GM23338 (cell line): ENCODE data around the gene FNDC3B. TPM values are rescaled to one million over a fixed set of nuclear protein-coding genes. Genes with fewer than 3 reads are reported as not detected.

ENCODE experiments used
- ATAC-seq: fragments of 200-7000 bp; cut with Tn5 transposase; 3 replicates; pipeline ENCODE4 v1.9.1; 2020
- DNase-seq: peaks from one replicate; pipeline ENCODE4 v3.0.0-alpha.2; 2015; ENCODE audit warnings: low spot score
- H2AFZ ChIP-seq: fragments of 200-600 bp; sonication (generic); 2 replicates; pipeline ENCODE4 v1.8.0; 2016; ENCODE audit warnings: antibody characterized with exemption, mild to moderate bottlenecking, moderate library complexity
- H3F3A ChIP-seq: fragments of 200-600 bp; sonication (generic); replicated peaks from 2 replicates; pipeline ENCODE4 v1.8.0; 2017; ENCODE audit warnings: antibody characterized with exemption, mixed run types, low read depth
- H3K27ac ChIP-seq: fragments of 200-600 bp; sonication (generic); 2 replicates; pipeline ENCODE4 v1.6.1; 2016; ENCODE audit warnings: low read depth
- H3K27me3 ChIP-seq: fragments of 200-600 bp; sonication (generic); 2 replicates; pipeline ENCODE4 v1.8.0; 2016; ENCODE audit warnings: mild to moderate bottlenecking, mixed run types, moderate library complexity; ENCODE audit not compliant: insufficient read depth
- H3K36me3 ChIP-seq: fragments of 200-600 bp; sonication (generic); 2 replicates; pipeline ENCODE4 v1.8.0; 2016; ENCODE audit warnings: mild to moderate bottlenecking; ENCODE audit not compliant: insufficient read depth
- H3K4me1 ChIP-seq: fragments of 200-600 bp; sonication (generic); 2 replicates; pipeline ENCODE4 v1.8.0; 2016; ENCODE audit warnings: mild to moderate bottlenecking, moderate library complexity; ENCODE audit not compliant: insufficient read depth
- H3K4me2 ChIP-seq: fragments of 200-600 bp; sonication (generic); 2 replicates; pipeline ENCODE4 v1.7.1; 2017; ENCODE audit warnings: mixed run types
- H3K4me3 ChIP-seq: fragments of 200-600 bp; sonication (generic); 2 replicates; pipeline ENCODE4 v1.6.1; 2016; ENCODE audit warnings: mixed run types
- H3K79me2 ChIP-seq: fragments of 200-600 bp; sonication (generic); replicated peaks from 2 replicates; pipeline ENCODE4 v1.8.0; 2017; ENCODE audit warnings: mild to moderate bottlenecking; ENCODE audit not compliant: insufficient read depth
- H3K9me2 ChIP-seq: fragments of 200-600 bp; sonication (generic); 2 replicates; pipeline ENCODE4 v1.8.0; 2017; ENCODE audit not compliant: insufficient read depth
- H4K20me1 ChIP-seq: fragments of 200-600 bp; sonication (generic); replicated peaks from 2 replicates; pipeline ENCODE4 v1.8.0; 2017; ENCODE audit warnings: mild to moderate bottlenecking; ENCODE audit not compliant: insufficient read depth
- H3K27ac Mint-ChIP-seq: 2 replicates; pipeline ENCODE4 v1.8.0; 2020; ENCODE audit warnings: inconsistent platforms, mild to moderate bottlenecking, moderate library complexity, mixed read lengths
- H3K27me3 Mint-ChIP-seq: 3 replicates; pipeline ENCODE4 v1.8.0; 2022; ENCODE audit warnings: low read depth, mild to moderate bottlenecking, moderate library complexity, mixed read lengths, inconsistent platforms; ENCODE audit not compliant: insufficient read depth, poor library complexity
- H3K36me3 Mint-ChIP-seq: 3 replicates; pipeline ENCODE4 v1.8.0; 2021; ENCODE audit warnings: low read depth, mild to moderate bottlenecking, inconsistent platforms, moderate library complexity, mixed read lengths
- H3K4me1 Mint-ChIP-seq: 3 replicates; pipeline ENCODE4 v1.8.0; 2020; ENCODE audit warnings: mild to moderate bottlenecking, inconsistent platforms, mixed read lengths
- H3K4me3 Mint-ChIP-seq: 3 replicates; pipeline ENCODE4 v1.8.0; 2021; ENCODE audit warnings: moderate library complexity, mild to moderate bottlenecking, inconsistent platforms, mixed read lengths
- H3K9me3 Mint-ChIP-seq: 3 replicates; pipeline ENCODE4 v1.8.0; 2020; ENCODE audit warnings: moderate library complexity, mild to moderate bottlenecking, inconsistent platforms, mixed read lengths
- EZH2phosphoT487 ChIP-seq: fragments of 200-600 bp; sonication (generic); IDR thresholded peaks from one replicate; pipeline ENCODE4 v1.8.1; 2018; ENCODE audit warnings: antibody characterized with exemption; ENCODE audit not compliant: unreplicated experiment
- polyA plus RNA-seq: library from polyadenylated mRNA; unstranded; fragments of >200 nt; fragmentation: Nextera tagmentation; extraction: Ambion mirVana; gene quantifications from 2 replicates; pipeline ENCODE4 v1.2.1, GENCODE V29; 2016
- total RNA-seq: library from RNA; depleted of rRNA; stranded (reverse); fragments of >200 nt; shearing (Covaris generic); gene quantifications from 2 replicates; pipeline ENCODE4 v1.2.3, GENCODE V29; 2014
- TF ChIP-seq, protein P1 (sequence below): fragments of 250-450 bp; sonication (Bioruptor Pico); IDR thresholded peaks from 2 replicates; pipeline ENCODE4 v1.5.0; 2020; ENCODE audit warnings: mild to moderate bottlenecking, moderate library complexity
- TF ChIP-seq, protein P2 (sequence below): IDR thresholded peaks from one replicate; pipeline ENCODE4 v1.6.1; 2018; ENCODE audit warnings: antibody characterized with exemption; ENCODE audit not compliant: unreplicated experiment
- TF ChIP-seq, protein P3 (sequence below): IDR thresholded peaks from 2 replicates; pipeline ENCODE4 v1.6.1; 2016; ENCODE audit warnings: antibody characterized with exemption
- TF ChIP-seq, protein P4 (sequence below), 2 experiments: fragments of 200-600 bp in 1 of 2; sonication (generic) in 1 of 2; conservative IDR thresholded peaks; 2 replicates each; pipeline versions ENCODE4 v1.5.1 to v1.6.1; 2016 to 2017; ENCODE audit warnings: antibody characterized with exemption in 2 of 2, low read depth in 2 of 2, mild to moderate bottlenecking in 2 of 2, moderate library complexity in 1 of 2

FNDC3B gene
- total and polyA plus RNA-seq, 2 experiments from 2014 or later: 19.1 to 55.4 TPM

- TF ChIP-seq, protein P1, sequence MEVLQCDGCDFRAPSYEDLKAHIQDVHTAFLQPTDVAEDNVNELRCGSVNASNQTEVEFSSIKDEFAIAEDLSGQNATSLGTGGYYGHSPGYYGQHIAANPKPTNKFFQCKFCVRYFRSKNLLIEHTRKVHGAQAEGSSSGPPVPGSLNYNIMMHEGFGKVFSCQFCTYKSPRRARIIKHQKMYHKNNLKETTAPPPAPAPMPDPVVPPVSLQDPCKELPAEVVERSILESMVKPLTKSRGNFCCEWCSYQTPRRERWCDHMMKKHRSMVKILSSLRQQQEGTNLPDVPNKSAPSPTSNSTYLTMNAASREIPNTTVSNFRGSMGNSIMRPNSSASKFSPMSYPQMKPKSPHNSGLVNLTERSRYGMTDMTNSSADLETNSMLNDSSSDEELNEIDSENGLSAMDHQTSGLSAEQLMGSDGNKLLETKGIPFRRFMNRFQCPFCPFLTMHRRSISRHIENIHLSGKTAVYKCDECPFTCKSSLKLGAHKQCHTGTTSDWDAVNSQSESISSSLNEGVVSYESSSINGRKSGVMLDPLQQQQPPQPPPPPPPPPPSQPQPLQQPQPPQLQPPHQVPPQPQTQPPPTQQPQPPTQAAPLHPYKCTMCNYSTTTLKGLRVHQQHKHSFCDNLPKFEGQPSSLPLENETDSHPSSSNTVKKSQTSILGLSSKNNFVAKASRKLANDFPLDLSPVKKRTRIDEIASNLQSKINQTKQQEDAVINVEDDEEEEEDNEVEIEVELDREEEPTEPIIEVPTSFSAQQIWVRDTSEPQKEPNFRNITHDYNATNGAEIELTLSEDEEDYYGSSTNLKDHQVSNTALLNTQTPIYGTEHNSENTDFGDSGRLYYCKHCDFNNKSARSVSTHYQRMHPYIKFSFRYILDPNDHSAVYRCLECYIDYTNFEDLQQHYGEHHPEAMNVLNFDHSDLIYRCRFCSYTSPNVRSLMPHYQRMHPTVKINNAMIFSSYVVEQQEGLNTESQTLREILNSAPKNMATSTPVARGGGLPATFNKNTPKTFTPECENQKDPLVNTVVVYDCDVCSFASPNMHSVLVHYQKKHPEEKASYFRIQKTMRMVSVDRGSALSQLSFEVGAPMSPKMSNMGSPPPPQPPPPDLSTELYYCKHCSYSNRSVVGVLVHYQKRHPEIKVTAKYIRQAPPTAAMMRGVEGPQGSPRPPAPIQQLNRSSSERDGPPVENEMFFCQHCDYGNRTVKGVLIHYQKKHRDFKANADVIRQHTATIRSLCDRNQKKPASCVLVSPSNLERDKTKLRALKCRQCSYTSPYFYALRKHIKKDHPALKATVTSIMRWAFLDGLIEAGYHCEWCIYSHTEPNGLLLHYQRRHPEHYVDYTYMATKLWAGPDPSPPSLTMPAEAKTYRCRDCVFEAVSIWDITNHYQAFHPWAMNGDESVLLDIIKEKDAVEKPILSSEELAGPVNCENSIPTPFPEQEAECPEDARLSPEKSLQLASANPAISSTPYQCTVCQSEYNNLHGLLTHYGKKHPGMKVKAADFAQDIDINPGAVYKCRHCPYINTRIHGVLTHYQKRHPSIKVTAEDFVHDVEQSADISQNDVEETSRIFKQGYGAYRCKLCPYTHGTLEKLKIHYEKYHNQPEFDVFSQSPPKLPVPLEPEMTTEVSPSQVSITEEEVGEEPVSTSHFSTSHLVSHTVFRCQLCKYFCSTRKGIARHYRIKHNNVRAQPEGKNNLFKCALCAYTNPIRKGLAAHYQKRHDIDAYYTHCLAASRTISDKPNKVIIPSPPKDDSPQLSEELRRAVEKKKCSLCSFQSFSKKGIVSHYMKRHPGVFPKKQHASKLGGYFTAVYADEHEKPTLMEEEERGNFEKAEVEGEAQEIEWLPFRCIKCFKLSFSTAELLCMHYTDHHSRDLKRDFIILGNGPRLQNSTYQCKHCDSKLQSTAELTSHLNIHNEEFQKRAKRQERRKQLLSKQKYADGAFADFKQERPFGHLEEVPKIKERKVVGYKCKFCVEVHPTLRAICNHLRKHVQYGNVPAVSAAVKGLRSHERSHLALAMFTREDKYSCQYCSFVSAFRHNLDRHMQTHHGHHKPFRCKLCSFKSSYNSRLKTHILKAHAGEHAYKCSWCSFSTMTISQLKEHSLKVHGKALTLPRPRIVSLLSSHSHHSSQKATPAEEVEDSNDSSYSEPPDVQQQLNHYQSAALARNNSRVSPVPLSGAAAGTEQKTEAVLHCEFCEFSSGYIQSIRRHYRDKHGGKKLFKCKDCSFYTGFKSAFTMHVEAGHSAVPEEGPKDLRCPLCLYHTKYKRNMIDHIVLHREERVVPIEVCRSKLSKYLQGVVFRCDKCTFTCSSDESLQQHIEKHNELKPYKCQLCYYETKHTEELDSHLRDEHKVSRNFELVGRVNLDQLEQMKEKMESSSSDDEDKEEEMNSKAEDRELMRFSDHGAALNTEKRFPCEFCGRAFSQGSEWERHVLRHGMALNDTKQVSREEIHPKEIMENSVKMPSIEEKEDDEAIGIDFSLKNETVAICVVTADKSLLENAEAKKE (CRISPR knock-in tag): no peak
- TF ChIP-seq, protein P2, sequence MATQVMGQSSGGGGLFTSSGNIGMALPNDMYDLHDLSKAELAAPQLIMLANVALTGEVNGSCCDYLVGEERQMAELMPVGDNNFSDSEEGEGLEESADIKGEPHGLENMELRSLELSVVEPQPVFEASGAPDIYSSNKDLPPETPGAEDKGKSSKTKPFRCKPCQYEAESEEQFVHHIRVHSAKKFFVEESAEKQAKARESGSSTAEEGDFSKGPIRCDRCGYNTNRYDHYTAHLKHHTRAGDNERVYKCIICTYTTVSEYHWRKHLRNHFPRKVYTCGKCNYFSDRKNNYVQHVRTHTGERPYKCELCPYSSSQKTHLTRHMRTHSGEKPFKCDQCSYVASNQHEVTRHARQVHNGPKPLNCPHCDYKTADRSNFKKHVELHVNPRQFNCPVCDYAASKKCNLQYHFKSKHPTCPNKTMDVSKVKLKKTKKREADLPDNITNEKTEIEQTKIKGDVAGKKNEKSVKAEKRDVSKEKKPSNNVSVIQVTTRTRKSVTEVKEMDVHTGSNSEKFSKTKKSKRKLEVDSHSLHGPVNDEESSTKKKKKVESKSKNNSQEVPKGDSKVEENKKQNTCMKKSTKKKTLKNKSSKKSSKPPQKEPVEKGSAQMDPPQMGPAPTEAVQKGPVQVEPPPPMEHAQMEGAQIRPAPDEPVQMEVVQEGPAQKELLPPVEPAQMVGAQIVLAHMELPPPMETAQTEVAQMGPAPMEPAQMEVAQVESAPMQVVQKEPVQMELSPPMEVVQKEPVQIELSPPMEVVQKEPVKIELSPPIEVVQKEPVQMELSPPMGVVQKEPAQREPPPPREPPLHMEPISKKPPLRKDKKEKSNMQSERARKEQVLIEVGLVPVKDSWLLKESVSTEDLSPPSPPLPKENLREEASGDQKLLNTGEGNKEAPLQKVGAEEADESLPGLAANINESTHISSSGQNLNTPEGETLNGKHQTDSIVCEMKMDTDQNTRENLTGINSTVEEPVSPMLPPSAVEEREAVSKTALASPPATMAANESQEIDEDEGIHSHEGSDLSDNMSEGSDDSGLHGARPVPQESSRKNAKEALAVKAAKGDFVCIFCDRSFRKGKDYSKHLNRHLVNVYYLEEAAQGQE: no peak
These were observed 295.4 kb downstream of the FNDC3B start (continued) for GRCh38 chr3:172334671-172335207.

- ATAC-seq: no peak; the same call in 2 of the 3 replicates
- Mint-ChIP-seq H3K4me3 (no peak overlapping the region), H3K9me3 (no peaks in the 10 kb centered on the region), H3K4me1 (no peaks in the 10 kb centered on the region), H3K36me3 (peaks cover 64% of the 10 kb centered on the region), H3K27ac (no peak overlapping the region), H3K27me3 (peaks cover 7% of the 10 kb centered on the region)
- peaks cover 11% of the 10 kb centered on the region for H3K36me3 ChIP-seq
- H3K79me2 ChIP-seq: no peaks in the 10 kb centered on the region
- no peak for TF ChIP-seq EZH2phosphoT487
- TF ChIP-seq, protein P3, sequence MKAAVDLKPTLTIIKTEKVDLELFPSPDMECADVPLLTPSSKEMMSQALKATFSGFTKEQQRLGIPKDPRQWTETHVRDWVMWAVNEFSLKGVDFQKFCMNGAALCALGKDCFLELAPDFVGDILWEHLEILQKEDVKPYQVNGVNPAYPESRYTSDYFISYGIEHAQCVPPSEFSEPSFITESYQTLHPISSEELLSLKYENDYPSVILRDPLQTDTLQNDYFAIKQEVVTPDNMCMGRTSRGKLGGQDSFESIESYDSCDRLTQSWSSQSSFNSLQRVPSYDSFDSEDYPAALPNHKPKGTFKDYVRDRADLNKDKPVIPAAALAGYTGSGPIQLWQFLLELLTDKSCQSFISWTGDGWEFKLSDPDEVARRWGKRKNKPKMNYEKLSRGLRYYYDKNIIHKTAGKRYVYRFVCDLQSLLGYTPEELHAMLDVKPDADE: no peak
- TF ChIP-seq, protein P4, sequence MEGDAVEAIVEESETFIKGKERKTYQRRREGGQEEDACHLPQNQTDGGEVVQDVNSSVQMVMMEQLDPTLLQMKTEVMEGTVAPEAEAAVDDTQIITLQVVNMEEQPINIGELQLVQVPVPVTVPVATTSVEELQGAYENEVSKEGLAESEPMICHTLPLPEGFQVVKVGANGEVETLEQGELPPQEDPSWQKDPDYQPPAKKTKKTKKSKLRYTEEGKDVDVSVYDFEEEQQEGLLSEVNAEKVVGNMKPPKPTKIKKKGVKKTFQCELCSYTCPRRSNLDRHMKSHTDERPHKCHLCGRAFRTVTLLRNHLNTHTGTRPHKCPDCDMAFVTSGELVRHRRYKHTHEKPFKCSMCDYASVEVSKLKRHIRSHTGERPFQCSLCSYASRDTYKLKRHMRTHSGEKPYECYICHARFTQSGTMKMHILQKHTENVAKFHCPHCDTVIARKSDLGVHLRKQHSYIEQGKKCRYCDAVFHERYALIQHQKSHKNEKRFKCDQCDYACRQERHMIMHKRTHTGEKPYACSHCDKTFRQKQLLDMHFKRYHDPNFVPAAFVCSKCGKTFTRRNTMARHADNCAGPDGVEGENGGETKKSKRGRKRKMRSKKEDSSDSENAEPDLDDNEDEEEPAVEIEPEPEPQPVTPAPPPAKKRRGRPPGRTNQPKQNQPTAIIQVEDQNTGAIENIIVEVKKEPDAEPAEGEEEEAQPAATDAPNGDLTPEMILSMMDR (conservative IDR thresholded peaks at IDR 0.05; ENCODE audit: low read depth in 2 of 2): 0 out of 4 replicates have a peak, but pooled peaks of 1 of the 2 experiments have one; percentile 16
- DNase-seq: no peak
- H3K4me1 ChIP-seq: no peaks in the 10 kb centered on the region
- no peaks in the 10 kb centered on the region for H3F3A ChIP-seq
- no peak overlapping the region for H2AFZ ChIP-seq
- no peaks in the 10 kb centered on the region for H3K9me2 ChIP-seq
- H4K20me1 ChIP-seq: no peaks in the 10 kb centered on the region
- no peak overlapping the region for H3K27ac ChIP-seq
- H3K4me2 ChIP-seq: no peak overlapping the region
- H3K4me3 ChIP-seq: no peak overlapping the region
- H3K27me3 ChIP-seq: no peaks in the 10 kb centered on the region
These were observed 300.5 kb downstream of the FNDC3B start for GRCh38 chr3:172339892-172340291.
